HEK293T (cell line): Measurements from ENCODE around the gene SH3TC1.

ENCODE experiments used
- BHLHE40 ChIP-seq: fragments of 450-650 bp; IDR thresholded peaks from 2 replicates; pipeline ENCODE4 v1.6.1; 2016; ENCODE audit warnings: mild to moderate bottlenecking, moderate library complexity, borderline replicate concordance
- CTBP1 ChIP-seq: fragments of 450-650 bp; IDR thresholded peaks from 2 replicates; pipeline ENCODE4 v1.6.1; 2016; ENCODE audit warnings: borderline replicate concordance
- ELF4 ChIP-seq: fragments of 450-650 bp; IDR thresholded peaks from 2 replicates; pipeline ENCODE4 v1.6.1; 2017; ENCODE audit warnings: antibody characterized with exemption
- FOXA1 ChIP-seq: fragments of 450-650 bp; IDR thresholded peaks from 2 replicates; pipeline ENCODE4 v1.6.1; 2016; ENCODE audit warnings: mild to moderate bottlenecking
- FOXK2 ChIP-seq: fragments of 450-650 bp; IDR thresholded peaks from 2 replicates; pipeline ENCODE4 v1.6.1; 2016; ENCODE audit warnings: mild to moderate bottlenecking
- HDGF ChIP-seq: fragments of 450-650 bp; IDR thresholded peaks from 2 replicates; pipeline ENCODE4 v1.6.1; 2017; ENCODE audit warnings: antibody characterized with exemption, borderline replicate concordance
- SP1 ChIP-seq: fragments of 450-650 bp; IDR thresholded peaks from 2 replicates; pipeline ENCODE4 v1.6.1; 2017
- ZNF384 ChIP-seq: fragments of 450-650 bp; IDR thresholded peaks from 2 replicates; pipeline ENCODE4 v1.6.1; 2016

DNA sequence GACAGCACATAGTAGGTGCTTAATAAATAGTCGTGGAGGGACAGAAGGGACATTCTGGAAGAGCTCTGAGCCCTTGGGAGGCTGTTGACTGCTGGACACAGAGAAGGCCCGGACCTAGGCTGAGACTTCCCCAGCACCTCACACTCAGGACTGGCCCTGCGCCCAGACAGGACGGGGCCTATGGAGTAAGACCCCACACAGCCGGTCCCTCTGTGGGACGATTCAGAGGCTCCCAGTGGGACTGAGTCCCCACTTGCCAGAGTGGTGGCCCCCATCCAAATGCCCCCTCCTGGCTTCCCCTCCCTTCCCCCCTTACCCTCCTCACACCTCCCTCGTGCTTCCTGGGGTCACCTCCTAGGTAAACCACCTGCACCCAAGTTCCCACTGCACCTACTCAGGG lies 49.4 kb upstream of the SH3TC1 start:
- TF ChIP-seq BHLHE40 (no peak), ELF4 (no peak), FOXA1 (no peak), HDGF (no peak), ZNF384 (no peak), CTBP1 (no peak), FOXK2 (no peak), SP1 (no peak)
